Stimulated activated CD8-positive, alpha-beta memory T cell treated with anti-CD3 and anti-CD28 coated beads, Interleukin-12 subunit alpha, Interleukin-12 subunit beta, amount 100 ng/mL, for 4 hours (primary cell): Measurements from ENCODE around the gene TPM2.

Experiments
- DNase-seq: peaks from one replicate; pipeline ENCODE4 v3.0.0-alpha.2; 2020; ENCODE audit warnings: low read depth

Gene TPM2

GRCh38 chr9:35717132-35717870 is 27.6 kb upstream of the TPM2 start:
- no peak for DNase-seq

- DNase-seq = no peak
Observed at GRCh38 chr9:35716230-35716629, 26.5 kb upstream of the TPM2 start.

DNA sequence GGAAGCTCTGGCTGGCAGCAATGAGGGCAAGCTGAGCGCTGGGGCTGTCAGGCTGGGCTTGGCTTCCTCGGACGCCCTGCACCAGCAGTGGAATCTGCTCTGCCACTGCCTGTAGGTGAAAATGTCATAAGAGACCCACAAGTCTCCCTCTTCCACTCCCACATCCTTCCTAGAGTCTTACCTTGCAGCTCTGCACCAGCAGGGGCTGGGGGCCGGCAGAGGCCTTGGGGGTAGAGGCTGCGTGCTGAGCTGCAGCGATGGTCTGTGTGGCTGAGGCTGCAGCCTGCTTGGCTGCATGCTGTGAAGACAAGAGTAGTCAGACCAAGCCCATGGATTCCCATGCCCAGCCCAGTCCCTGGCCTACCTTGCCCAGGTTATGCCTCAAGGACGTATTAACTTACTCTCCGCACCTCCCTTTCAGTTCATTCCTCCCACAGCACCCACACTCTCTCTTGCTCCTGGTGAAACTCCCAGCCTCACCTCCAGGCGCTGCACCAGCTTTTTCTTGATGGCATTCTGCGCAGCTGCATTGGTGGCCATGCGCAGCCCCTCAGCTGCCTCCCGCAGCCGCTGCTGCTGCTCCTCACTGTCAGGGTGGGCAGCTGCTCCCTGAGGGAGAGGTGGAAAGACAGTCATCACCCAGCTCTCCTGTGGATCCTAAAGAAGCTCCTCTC is 25.0 kb upstream of the TPM2 start:
- no peak for DNase-seq

- no peak for DNase-seq
Observed at GRCh38 chr9:35714123-35714522, 24.4 kb upstream of the TPM2 start.

DNA sequence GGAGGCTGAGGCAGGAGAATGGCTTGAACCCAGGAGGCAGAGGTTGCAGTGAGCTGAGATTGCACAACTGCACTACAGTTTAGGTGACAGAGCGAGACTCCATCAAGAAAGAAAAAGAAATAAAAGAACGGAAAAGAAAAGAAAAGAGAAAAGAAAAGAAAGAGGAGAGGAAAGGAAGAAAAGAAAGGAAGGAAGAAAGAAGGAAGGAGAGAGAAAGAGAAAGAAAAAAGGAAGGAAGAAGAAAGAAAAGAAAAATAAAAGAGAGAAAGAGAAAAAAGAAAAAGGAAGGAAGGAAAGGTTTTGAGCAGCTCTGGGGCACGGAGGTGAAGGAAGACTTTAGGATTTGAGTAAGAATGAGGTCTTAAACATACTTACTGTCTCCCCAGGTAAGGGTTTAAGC is 23.9 kb upstream of the TPM2 start:
- no peak for DNase-seq

DNA sequence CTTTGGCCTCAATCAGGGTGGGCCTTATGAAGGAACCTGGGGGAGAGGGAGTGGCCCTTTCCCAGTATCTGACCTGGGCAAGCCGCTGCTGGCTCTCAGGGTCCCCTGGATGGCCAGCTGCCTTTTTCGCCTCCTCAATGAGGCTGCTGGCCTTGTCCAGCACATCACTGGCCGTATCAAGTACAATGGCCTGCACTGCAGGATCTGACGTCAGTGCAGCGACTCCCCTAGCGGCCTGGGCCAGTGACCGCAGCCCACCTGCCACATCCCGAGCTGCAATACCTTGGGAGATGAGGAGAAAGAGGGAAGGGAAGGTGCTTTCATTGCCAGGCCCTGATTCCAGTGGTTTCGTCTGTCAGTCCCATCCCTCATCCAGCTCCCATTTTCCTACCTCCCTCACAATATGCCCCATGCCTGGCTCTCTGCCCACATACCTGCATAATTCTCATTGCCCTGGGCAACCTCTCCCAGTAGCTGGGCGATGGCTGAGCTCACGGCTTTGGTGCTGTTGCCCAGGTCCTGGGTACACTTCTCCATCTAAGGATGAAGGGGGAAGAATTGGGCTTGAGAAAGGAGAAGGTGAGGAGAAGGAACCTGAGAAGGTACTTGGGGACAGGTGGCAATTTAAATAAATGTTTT is 23.2 kb upstream of the TPM2 start:
- DNase-seq = no peak

- DNase-seq = no peak
Observed at GRCh38 chr9:35711501-35712428, 22.0 kb upstream of the TPM2 start.

GRCh38 chr9:35710818-35711500 is 21.2 kb upstream of the TPM2 start:
- no peak for DNase-seq

- DNase-seq = no peak
Observed at GRCh38 chr9:35708146-35708545, 18.4 kb upstream of the TPM2 start.

DNA sequence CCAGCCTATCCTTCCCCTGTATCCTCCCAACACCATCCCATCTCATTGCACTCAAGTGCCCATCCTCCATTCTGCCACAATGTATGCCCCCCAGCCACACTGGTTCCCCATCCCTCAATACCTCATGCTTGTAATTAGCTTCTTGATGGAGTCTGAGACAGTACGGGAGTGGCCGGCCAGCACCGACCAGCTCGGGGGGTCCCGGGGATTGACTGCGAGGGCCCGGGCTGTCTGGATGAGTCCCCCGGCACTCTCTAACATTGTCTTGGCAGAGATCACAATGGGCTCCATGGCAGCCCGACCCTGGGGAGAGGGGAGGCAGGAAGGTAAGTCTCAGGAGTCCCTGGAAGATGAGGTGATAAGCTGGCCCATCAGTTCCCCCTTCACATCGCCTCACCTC is 17.2 kb upstream of the TPM2 start:
- no peak for DNase-seq

GRCh38 chr9:35705836-35706430 is 16.2 kb upstream of the TPM2 start:
- DNase-seq = no peak

- no peak for DNase-seq
Observed at GRCh38 chr9:35705372-35705771, 15.6 kb upstream of the TPM2 start.

- no peak for DNase-seq
Observed at GRCh38 chr9:35703906-35704672, 14.4 kb upstream of the TPM2 start.

GRCh38 chr9:35702696-35703095 is 13.0 kb upstream of the TPM2 start:
- no peak for DNase-seq

DNA sequence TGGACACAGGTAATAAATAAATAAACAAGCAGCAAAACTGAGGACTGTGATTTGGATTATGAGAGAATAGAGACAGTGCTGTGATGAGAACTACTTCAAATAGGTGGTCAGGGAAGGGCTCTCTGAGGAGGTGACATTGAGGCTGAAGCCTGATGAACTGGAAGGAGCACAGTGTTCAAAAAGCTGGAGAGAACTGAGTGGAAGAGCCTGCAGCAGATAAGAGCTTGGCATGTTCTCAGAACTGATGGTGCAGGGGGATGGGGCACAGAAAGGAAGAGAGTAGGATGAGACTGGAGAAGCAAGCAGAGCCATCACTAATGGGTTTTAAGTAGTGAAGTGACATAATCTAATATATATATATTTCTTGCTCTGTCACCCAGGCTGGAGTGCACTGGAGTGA is 11.2 kb upstream of the TPM2 start:
- no peak for DNase-seq

DNA sequence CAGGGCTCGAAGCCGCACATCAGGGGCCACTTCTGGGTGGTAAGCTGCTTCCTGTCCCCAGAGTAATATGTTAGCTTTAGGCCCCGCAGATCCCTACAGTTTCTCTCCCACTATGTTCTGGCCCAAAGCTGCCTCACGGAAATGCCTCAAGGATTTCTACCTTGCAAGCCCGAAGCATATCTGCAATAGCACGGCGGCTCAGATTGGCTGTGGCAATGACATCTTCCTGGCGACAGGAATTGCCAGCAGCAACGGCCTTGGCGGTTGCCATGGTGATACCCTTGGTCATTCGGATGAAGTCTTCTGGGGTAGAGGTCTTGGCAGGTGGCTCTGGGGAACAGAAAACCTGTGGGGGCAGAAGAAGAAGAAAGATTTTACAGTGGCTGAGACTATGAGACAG is 10.3 kb upstream of the TPM2 start:
- DNase-seq = no peak

DNA sequence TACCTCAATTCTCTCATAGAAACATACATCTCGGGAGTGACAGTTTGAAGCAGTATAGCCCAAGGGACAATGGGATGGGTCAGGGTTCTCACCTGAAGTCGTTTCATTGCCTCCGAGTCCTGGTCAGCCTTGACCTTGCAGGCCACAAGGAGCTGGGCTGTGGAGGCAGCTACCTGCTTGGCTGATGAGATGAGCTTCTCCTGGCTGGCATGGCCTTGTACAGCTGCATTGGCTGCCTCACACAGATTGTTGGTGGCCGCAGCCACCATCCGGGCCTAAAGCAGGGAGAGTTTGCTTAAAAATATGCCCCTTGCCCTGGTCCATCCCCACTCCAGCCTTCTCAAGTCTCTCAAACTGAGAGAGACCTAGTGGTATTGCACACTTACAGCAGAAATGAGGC is 8.5 kb upstream of the TPM2 start:
- DNase-seq = no peak

- no peak for DNase-seq
Observed at GRCh38 chr9:35697486-35697885, 7.8 kb upstream of the TPM2 start.

DNA sequence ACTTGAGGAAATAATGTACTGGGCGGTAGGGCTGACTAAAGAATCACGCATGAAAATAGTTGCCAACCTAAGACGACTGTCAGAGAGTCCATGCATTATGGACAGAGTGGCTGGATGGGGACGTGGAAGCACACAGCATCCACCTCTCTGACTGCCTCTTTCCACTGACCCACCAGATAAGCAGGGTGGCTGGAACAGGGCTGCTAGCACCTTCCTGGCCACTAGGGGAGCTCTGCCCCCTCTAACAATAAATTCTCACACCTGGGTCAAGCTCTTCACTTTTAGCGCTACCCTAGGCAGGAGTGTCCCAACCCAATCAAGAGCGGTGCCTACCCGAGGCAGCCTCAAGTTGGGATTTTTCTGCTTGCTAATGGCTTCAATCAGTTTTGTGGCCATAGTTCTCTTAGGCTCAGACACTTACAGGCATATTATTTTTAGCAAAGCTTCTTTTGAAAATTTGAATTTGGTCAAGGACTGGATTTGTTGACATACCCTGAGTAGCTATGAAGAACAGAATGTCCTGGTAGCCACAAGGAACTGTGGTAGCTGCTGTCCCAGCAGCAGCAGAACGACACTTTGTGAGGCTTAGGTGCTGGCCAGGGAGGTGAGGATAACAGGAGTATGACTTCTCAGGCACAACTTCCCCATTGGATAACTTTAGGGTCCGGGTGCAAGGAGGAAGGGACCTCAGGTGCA is 6.9 kb upstream of the TPM2 start:
- peak; percentile 33 for DNase-seq

DNA sequence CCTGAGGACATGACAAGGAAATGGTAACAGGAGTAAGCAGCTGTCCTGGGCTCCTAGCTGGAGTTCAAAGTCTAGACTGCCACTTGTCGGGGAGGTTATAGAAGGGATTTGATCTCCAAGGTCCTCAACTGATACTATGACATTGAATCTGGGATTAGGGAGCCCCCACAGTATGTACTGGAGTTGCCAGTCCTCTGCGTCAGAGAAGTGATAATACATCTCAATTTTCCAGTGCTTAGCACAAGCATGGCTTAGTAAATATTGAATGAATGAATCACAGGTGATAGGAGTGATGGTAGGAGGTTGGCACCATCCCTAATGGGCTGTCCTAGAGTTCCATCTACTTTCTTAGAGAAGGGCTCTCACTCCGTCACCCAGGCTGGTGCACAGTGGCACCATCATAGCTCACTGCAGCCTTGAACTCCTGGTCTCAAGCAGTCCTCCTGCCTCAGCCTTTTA is 6.2 kb upstream of the TPM2 start:
- DNase-seq = no peak
